ENCODE data around the gene FBXW7. TPM values are rescaled to one million over a fixed set of nuclear protein-coding genes. Genes with fewer than 3 reads are reported as not detected.

The FBXW7 gene
- total and polyA plus RNA-seq, 2 of the 13 experiments (the other 11 are each of a cell fraction or from before 2014, with no cell fraction given): 5.0 to 40.9 TPM

DNA sequence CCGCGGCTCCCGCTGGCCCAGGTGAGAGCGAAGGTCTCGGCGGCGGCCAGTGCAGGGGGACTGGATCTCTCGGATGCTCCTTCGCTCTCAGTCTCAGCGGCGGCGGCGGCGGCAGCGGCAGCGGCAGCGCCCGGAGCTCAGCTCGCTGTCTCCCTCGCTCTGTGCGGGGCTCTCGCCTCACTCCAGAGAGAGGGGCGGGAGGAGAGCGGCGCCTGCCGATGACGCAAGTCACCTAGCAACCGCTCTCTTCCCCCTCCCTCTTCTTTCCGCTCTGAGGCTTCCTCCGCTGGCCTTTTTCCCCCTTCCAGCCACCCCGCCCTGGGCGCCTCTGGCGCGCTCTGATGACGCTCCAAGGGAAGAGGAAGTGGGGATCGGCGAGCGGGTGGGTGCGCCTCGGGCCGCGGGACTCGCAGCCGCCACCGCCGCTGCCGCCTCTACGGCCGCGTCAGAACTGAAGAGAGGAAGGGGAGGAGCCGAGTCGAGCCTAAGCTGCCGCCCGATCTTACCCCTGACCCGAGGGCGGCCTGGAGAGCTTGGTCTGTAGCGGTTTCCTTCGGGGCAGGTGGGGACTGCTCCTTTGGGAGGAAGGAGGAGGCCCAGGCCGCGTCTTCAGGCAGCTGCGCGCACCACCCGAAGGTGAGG is at the start of gene FBXW7 (continued):
- TF ChIP-seq ZNF749 (CRISPR knock-in tag; IDR thresholded peaks at IDR 0.05; ENCODE audit: borderline replicate concordance): 0 out of 2 replicates have a peak, but pooled peaks have one; percentile 37
- TF ChIP-seq CEBPB (IDR thresholded peaks at IDR 0.05; ENCODE audit: borderline replicate concordance, low read depth, low read length): peak; percentile 70; the same call in 1 of the 2 replicates
- TF ChIP-seq ZNF616 (CRISPR knock-in tag; IDR thresholded peaks at IDR 0.05; ENCODE audit: low read depth): 0 out of 2 replicates have a peak, but pooled peaks have one; percentile 55
- TF ChIP-seq, protein P1, sequence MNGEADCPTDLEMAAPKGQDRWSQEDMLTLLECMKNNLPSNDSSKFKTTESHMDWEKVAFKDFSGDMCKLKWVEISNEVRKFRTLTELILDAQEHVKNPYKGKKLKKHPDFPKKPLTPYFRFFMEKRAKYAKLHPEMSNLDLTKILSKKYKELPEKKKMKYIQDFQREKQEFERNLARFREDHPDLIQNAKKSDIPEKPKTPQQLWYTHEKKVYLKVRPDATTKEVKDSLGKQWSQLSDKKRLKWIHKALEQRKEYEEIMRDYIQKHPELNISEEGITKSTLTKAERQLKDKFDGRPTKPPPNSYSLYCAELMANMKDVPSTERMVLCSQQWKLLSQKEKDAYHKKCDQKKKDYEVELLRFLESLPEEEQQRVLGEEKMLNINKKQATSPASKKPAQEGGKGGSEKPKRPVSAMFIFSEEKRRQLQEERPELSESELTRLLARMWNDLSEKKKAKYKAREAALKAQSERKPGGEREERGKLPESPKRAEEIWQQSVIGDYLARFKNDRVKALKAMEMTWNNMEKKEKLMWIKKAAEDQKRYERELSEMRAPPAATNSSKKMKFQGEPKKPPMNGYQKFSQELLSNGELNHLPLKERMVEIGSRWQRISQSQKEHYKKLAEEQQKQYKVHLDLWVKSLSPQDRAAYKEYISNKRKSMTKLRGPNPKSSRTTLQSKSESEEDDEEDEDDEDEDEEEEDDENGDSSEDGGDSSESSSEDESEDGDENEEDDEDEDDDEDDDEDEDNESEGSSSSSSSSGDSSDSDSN (CRISPR knock-in tag; IDR thresholded peaks at IDR 0.05): peak; percentile 93
- peak; percentile 51; the same call in 1 of the 2 replicates for TF ChIP-seq ZC3H4 (CRISPR knock-in tag; IDR thresholded peaks at IDR 0.05; ENCODE audit: borderline replicate concordance)
- peak; percentile 99 for TF ChIP-seq CREB1 (IDR thresholded peaks at IDR 0.05)
- TF ChIP-seq CREB1 (CRISPR knock-in tag; IDR thresholded peaks at IDR 0.05): peak; percentile 99
- TF ChIP-seq ZFP36L1 (CRISPR knock-in tag; IDR thresholded peaks at IDR 0.05): 0 out of 2 replicates have a peak, but pooled peaks have one; percentile 39
- peak; percentile 23 for TF ChIP-seq AGO2 (optimal IDR thresholded peaks at IDR 0.05; ENCODE audit: low read depth, low read length)
- TF ChIP-seq ZKSCAN8 (CRISPR knock-in tag; IDR thresholded peaks at IDR 0.05; ENCODE audit: borderline replicate concordance): 0 out of 2 replicates have a peak, but pooled peaks have one; percentile 17
- TF ChIP-seq, protein P2, sequence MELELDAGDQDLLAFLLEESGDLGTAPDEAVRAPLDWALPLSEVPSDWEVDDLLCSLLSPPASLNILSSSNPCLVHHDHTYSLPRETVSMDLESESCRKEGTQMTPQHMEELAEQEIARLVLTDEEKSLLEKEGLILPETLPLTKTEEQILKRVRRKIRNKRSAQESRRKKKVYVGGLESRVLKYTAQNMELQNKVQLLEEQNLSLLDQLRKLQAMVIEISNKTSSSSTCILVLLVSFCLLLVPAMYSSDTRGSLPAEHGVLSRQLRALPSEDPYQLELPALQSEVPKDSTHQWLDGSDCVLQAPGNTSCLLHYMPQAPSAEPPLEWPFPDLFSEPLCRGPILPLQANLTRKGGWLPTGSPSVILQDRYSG (CRISPR knock-in tag; IDR thresholded peaks at IDR 0.05): no peak
- TF ChIP-seq, protein P3, sequence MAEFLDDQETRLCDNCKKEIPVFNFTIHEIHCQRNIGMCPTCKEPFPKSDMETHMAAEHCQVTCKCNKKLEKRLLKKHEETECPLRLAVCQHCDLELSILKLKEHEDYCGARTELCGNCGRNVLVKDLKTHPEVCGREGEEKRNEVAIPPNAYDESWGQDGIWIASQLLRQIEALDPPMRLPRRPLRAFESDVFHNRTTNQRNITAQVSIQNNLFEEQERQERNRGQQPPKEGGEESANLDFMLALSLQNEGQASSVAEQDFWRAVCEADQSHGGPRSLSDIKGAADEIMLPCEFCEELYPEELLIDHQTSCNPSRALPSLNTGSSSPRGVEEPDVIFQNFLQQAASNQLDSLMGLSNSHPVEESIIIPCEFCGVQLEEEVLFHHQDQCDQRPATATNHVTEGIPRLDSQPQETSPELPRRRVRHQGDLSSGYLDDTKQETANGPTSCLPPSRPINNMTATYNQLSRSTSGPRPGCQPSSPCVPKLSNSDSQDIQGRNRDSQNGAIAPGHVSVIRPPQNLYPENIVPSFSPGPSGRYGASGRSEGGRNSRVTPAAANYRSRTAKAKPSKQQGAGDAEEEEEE (CRISPR knock-in tag; IDR thresholded peaks at IDR 0.05; ENCODE audit: borderline replicate concordance): 0 out of 2 replicates have a peak, but pooled peaks have one; percentile 50
- peak; percentile 74; the same call in 1 of the 2 replicates for TF ChIP-seq HOXA9 (CRISPR knock-in tag; IDR thresholded peaks at IDR 0.05; ENCODE audit: borderline replicate concordance)
- TF ChIP-seq SP1 (IDR thresholded peaks at IDR 0.05): no peak
- TF ChIP-seq SP1 (CRISPR knock-in tag; IDR thresholded peaks at IDR 0.05): peak; percentile 39; the same call in 1 of the 2 replicates
- peak; percentile 46; the same call in 1 of the 2 replicates for TF ChIP-seq ZNF121 (CRISPR knock-in tag; IDR thresholded peaks at IDR 0.05)
- 0 out of 2 replicates have a peak, but pooled peaks have one; percentile 76 for TF ChIP-seq ZNF674 (CRISPR knock-in tag; IDR thresholded peaks at IDR 0.05; ENCODE audit: low read depth)
- TF ChIP-seq RBM39 (IDR thresholded peaks at IDR 0.05; ENCODE audit: low read depth, low read length, poor library complexity, severe bottlenecking): peak; percentile 44
- TF ChIP-seq JUND (CRISPR knock-in tag; IDR thresholded peaks at IDR 0.05): 0 out of 2 replicates have a peak, but pooled peaks have one; percentile 23
- no peak for TF ChIP-seq PTBP1 (IDR thresholded peaks at IDR 0.05; ENCODE audit: low read depth, low read length, poor library complexity, severe bottlenecking)
- TF ChIP-seq, protein P4, sequence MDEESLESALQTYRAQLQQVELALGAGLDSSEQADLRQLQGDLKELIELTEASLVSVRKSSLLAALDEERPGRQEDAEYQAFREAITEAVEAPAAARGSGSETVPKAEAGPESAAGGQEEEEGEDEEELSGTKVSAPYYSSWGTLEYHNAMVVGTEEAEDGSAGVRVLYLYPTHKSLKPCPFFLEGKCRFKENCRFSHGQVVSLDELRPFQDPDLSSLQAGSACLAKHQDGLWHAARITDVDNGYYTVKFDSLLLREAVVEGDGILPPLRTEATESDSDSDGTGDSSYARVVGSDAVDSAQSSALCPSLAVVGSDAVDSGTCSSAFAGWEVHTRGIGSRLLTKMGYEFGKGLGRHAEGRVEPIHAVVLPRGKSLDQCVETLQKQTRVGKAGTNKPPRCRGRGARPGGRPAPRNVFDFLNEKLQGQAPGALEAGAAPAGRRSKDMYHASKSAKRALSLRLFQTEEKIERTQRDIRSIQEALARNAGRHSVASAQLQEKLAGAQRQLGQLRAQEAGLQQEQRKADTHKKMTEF (CRISPR knock-in tag; IDR thresholded peaks at IDR 0.05): peak; percentile 94
- 0 out of 2 replicates have a peak, but pooled peaks have one; percentile 10 for TF ChIP-seq SRY (CRISPR knock-in tag; IDR thresholded peaks at IDR 0.05)
- TF ChIP-seq ZNF567 (CRISPR knock-in tag; IDR thresholded peaks at IDR 0.05; ENCODE audit: borderline replicate concordance): peak; percentile 60; the same call in 1 of the 2 replicates
- TF ChIP-seq ZFY (CRISPR knock-in tag; IDR thresholded peaks at IDR 0.05): peak; percentile 86

Measured in HepG2 (cell line).